Measurements from ENCODE around the gene SLC26A3. TPM values are rescaled to one million over a fixed set of nuclear protein-coding genes. Genes with fewer than 3 reads are reported as not detected.

Gene SLC26A3
- total and polyA plus RNA-seq, 2 donors (not counting 1 experiment from before 2014, with no cell fraction given), result not detected

- H3K36me3 ChIP-seq (ENCODE audit: control insufficient read depth, insufficient read depth, low read length), result no peaks in the 10 kb centered on the region
- H3K4me1 ChIP-seq (ENCODE audit: control insufficient read depth, extremely low read depth, insufficient read depth, low read length), result no peaks in the 10 kb centered on the region
- H4K20me1 ChIP-seq (ENCODE audit: control insufficient read depth, extremely low read depth, insufficient read depth, low read length), result no peaks in the 10 kb centered on the region
- no peak for DNase-seq (ENCODE audit: low read depth in 2 of 2)
- no peaks in the 10 kb centered on the region for H3K79me2 ChIP-seq (ENCODE audit: control insufficient read depth, insufficient read depth, low read length)
- no peak overlapping the region for H3K4me3 ChIP-seq (replicated peaks in 1 of 4; ENCODE audit: control extremely low read depth in 1 of 4, insufficient read depth in 1 of 4, low read depth in 3 of 4, low read length in 4 of 4)
- TF ChIP-seq, protein P1, sequence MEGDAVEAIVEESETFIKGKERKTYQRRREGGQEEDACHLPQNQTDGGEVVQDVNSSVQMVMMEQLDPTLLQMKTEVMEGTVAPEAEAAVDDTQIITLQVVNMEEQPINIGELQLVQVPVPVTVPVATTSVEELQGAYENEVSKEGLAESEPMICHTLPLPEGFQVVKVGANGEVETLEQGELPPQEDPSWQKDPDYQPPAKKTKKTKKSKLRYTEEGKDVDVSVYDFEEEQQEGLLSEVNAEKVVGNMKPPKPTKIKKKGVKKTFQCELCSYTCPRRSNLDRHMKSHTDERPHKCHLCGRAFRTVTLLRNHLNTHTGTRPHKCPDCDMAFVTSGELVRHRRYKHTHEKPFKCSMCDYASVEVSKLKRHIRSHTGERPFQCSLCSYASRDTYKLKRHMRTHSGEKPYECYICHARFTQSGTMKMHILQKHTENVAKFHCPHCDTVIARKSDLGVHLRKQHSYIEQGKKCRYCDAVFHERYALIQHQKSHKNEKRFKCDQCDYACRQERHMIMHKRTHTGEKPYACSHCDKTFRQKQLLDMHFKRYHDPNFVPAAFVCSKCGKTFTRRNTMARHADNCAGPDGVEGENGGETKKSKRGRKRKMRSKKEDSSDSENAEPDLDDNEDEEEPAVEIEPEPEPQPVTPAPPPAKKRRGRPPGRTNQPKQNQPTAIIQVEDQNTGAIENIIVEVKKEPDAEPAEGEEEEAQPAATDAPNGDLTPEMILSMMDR (conservative IDR thresholded peaks at IDR 0.05 in 1 of 2, IDR thresholded peaks at IDR 0.05 in 1 of 2; ENCODE audit: low read depth in 1 of 2, low read length in 2 of 2), result no peak
- TF ChIP-seq EZH2 (IDR thresholded peaks at IDR 0.05; ENCODE audit: low read length, missing control alignments), result no peak
- no peak overlapping the region for H3K27ac ChIP-seq (ENCODE audit: insufficient read depth, low read length)
- H2AFZ ChIP-seq (ENCODE audit: low read length), result no peak overlapping the region
- H3K4me2 ChIP-seq (ENCODE audit: extremely low read depth, insufficient read depth, low read length), result no peak overlapping the region
- no peaks in the 10 kb centered on the region for H3K27me3 ChIP-seq (ENCODE audit: control insufficient read depth, insufficient read depth, low read length)
- no peak overlapping the region for H3K9ac ChIP-seq (ENCODE audit: insufficient read depth, low read length)
- no peaks in the 10 kb centered on the region for H3K9me3 ChIP-seq (ENCODE audit: control insufficient read depth, insufficient read depth, low read depth, low read length)
Observed at GRCh38 chr7:107721286-107721685, 81.7 kb downstream of the SLC26A3 start.

- Histone ChIP-seq H3K4me1 (ENCODE audit: control insufficient read depth, extremely low read depth, insufficient read depth, low read length) (peaks cover 3% of the 10 kb centered on the region), H3K9me3 (ENCODE audit: control insufficient read depth, insufficient read depth, low read depth, low read length) (no peaks in the 10 kb centered on the region), H3K27me3 (ENCODE audit: control insufficient read depth, insufficient read depth, low read length) (no peaks in the 10 kb centered on the region), H2AFZ (ENCODE audit: low read length) (no peak overlapping the region), H3K36me3 (ENCODE audit: control insufficient read depth, insufficient read depth, low read length) (no peaks in the 10 kb centered on the region), H3K4me2 (ENCODE audit: extremely low read depth, insufficient read depth, low read length) (no peak overlapping the region), H3K27ac (ENCODE audit: insufficient read depth, low read length) (no peak overlapping the region), H3K4me3 (replicated peaks in 1 of 4; ENCODE audit: control extremely low read depth in 1 of 4, insufficient read depth in 1 of 4, low read depth in 3 of 4, low read length in 4 of 4) (no peak overlapping the region), H4K20me1 (ENCODE audit: control insufficient read depth, extremely low read depth, insufficient read depth, low read length) (no peaks in the 10 kb centered on the region), H3K79me2 (ENCODE audit: control insufficient read depth, insufficient read depth, low read length) (no peaks in the 10 kb centered on the region), H3K9ac (ENCODE audit: insufficient read depth, low read length) (no peak overlapping the region)
- TF ChIP-seq, protein P1 (conservative IDR thresholded peaks at IDR 0.05 in 1 of 2, IDR thresholded peaks at IDR 0.05 in 1 of 2; ENCODE audit: low read depth in 1 of 2, low read length in 2 of 2), result no peak
- TF ChIP-seq EZH2 (IDR thresholded peaks at IDR 0.05; ENCODE audit: low read length, missing control alignments), result no peak
- no peak for DNase-seq (ENCODE audit: low read depth in 2 of 2)
Observed at GRCh38 chr7:107718456-107719193, 84.4 kb downstream of the SLC26A3 start.

DNA sequence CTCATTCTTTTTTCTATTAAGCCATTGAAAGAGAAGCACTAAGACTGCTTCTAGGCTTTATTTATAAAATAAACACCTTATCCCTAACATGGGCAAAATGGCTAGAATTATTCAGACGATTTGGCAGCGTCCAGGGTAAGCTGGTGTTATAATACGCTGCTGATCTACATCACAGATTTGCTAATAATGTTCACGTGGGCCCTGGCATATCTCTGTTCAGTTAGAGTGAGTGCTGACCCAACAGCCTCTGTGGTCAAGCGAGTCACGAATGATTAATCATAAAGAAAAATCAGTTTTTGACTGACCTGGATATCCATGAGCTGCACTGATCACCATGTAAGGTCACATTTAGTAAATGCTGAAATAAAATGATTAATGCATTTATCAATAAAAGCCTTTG, 87.5 kb downstream of the SLC26A3 start:
- peak in 1 of 2 donors; percentile 64 for DNase-seq (ENCODE audit: low read depth in 2 of 2)
- TF ChIP-seq, protein P1 (conservative IDR thresholded peaks at IDR 0.05 in 1 of 2, IDR thresholded peaks at IDR 0.05 in 1 of 2; ENCODE audit: low read depth in 1 of 2, low read length in 2 of 2), result no peak
- TF ChIP-seq EZH2 (IDR thresholded peaks at IDR 0.05; ENCODE audit: low read length, missing control alignments), result no peak

More for the DNA sequence above, 87.5 kb downstream of the SLC26A3 start:
- H3K9ac ChIP-seq (ENCODE audit: insufficient read depth, low read length), result no peak overlapping the region
- peaks cover 3% of the 10 kb centered on the region for H3K4me1 ChIP-seq (ENCODE audit: control insufficient read depth, extremely low read depth, insufficient read depth, low read length)
- H3K4me3 ChIP-seq (replicated peaks in 1 of 4; ENCODE audit: control extremely low read depth in 1 of 4, insufficient read depth in 1 of 4, low read depth in 3 of 4, low read length in 4 of 4), result no peak overlapping the region
- H3K27me3 ChIP-seq (ENCODE audit: control insufficient read depth, insufficient read depth, low read length), result no peaks in the 10 kb centered on the region
- H4K20me1 ChIP-seq (ENCODE audit: control insufficient read depth, extremely low read depth, insufficient read depth, low read length), result no peaks in the 10 kb centered on the region
- H3K4me2 ChIP-seq (ENCODE audit: extremely low read depth, insufficient read depth, low read length), result no peak overlapping the region
- no peak overlapping the region for H3K27ac ChIP-seq (ENCODE audit: insufficient read depth, low read length)
- H3K79me2 ChIP-seq (ENCODE audit: control insufficient read depth, insufficient read depth, low read length), result no peaks in the 10 kb centered on the region
- H2AFZ ChIP-seq (ENCODE audit: low read length), result no peak overlapping the region
- H3K36me3 ChIP-seq (ENCODE audit: control insufficient read depth, insufficient read depth, low read length), result no peaks in the 10 kb centered on the region
- H3K9me3 ChIP-seq (ENCODE audit: control insufficient read depth, insufficient read depth, low read depth, low read length), result no peaks in the 10 kb centered on the region

Other genes starting within 250 kb of the SLC26A3 start
- 28.2 and 34.5 TPM in 2 replicates for gene COG5, start 239.3 kb downstream of the SLC26A3 start, total RNA-seq
- gene COG5, start 239.3 kb downstream of the SLC26A3 start, polyA plus RNA-seq, result 32.7 and 40.3 TPM in 2 replicates
- gene DUS4L, start 239.3 kb downstream of the SLC26A3 start, total RNA-seq, result 6.4 and 8.8 TPM in 2 replicates
- 5.5 TPM in 2 replicates for gene DUS4L, start 239.3 kb downstream of the SLC26A3 start, polyA plus RNA-seq
- 40.8 and 64.7 TPM in 2 replicates for gene BCAP29, start 223.0 kb downstream of the SLC26A3 start, total RNA-seq
- 68.5 and 79.7 TPM in 2 replicates for gene BCAP29, start 223.0 kb downstream of the SLC26A3 start, polyA plus RNA-seq
- 0.26 and 0.50 TPM in 2 replicates for gene SLC26A4, start 142.4 kb downstream of the SLC26A3 start, total RNA-seq
- 0.33 and 0.51 TPM in 2 replicates for gene SLC26A4, start 142.4 kb downstream of the SLC26A3 start, polyA plus RNA-seq
- gene CBLL1, start 59.1 kb downstream of the SLC26A3 start, total RNA-seq, result 17.5 and 21.1 TPM in 2 replicates
- gene CBLL1, start 59.1 kb downstream of the SLC26A3 start, polyA plus RNA-seq, result 20.1 and 24.6 TPM in 2 replicates
- 44.2 and 48.6 TPM in 2 replicates for gene DLD, start 88.0 kb upstream of the SLC26A3 start, total RNA-seq
- 160 and 172 TPM in 2 replicates for gene DLD, start 88.0 kb upstream of the SLC26A3 start, polyA plus RNA-seq
- gene LAMB1, start 199.9 kb upstream of the SLC26A3 start, total RNA-seq, result 440 and 516 TPM in 2 replicates
- gene LAMB1, start 199.9 kb upstream of the SLC26A3 start, polyA plus RNA-seq, result 136 and 428 TPM in 2 replicates